Upper lobe of left lung (tissue), 4 donors: Measurements from ENCODE around the gene SCAMP5.

Experiments used
- CTCF ChIP-seq, 6 experiments: fragments of 450-650 bp in 4 of 6; fragments of 200-600 bp in 2 of 6; sonication (generic) in 2 of 6; IDR thresholded peaks; one replicate each; pipeline ENCODE4 v1.5.1; 2016 to 2019; ENCODE audit warnings: antibody characterized with exemption in 6 of 6
- POLR2A ChIP-seq, 4 donors: fragments of 450-650 bp; IDR thresholded peaks; one replicate each; pipeline ENCODE4 v1.5.1; 2016 to 2017; ENCODE audit warnings: antibody characterized with exemption in 4 of 4, mild to moderate bottlenecking in 2 of 4
- POLR2AphosphoS5 ChIP-seq, 2 donors: sonication (generic); formaldehyde crosslinking; IDR thresholded peaks; one replicate each; pipeline ENCODE4 v1.5.1; 2017; ENCODE audit warnings: antibody characterized with exemption in 2 of 2

GRCh38 chr15:74983725-74984231 lies 11.6 kb upstream of the SCAMP5 start:
- TF ChIP-seq CTCF (IDR thresholded peaks at IDR 0.05) (no peak), POLR2A (IDR thresholded peaks at IDR 0.05) (no peak), POLR2AphosphoS5 (IDR thresholded peaks at IDR 0.05) (no peak)
